Neuronal stem cell (in vitro differentiated cells): ENCODE data around the gene CDCA4.

ENCODE experiments used
- DNase-seq: peaks from one replicate; pipeline ENCODE4 v3.0.0-alpha.2; 2013; ENCODE audit warnings: low spot score
- H2AFZ ChIP-seq: one replicate; pipeline ENCODE4 v1.6.1; 2013; ENCODE audit warnings: mild to moderate bottlenecking, low read length, inconsistent platforms
- H2AK5ac ChIP-seq: 2 replicates; pipeline ENCODE4 v1.6.1; 2013; ENCODE audit warnings: low read depth, mild to moderate bottlenecking, inconsistent platforms, low read length, moderate library complexity, mixed read lengths
- H2BK120ac ChIP-seq: 2 replicates; pipeline ENCODE4 v1.6.1; 2013; ENCODE audit warnings: low read depth, mild to moderate bottlenecking, inconsistent platforms, low read length, moderate library complexity, mixed read lengths
- H2BK12ac ChIP-seq: one replicate; pipeline ENCODE4 v1.6.1; 2013; ENCODE audit warnings: low read length, inconsistent platforms
- H2BK15ac ChIP-seq: 2 replicates; pipeline ENCODE4 v1.6.1; 2013; ENCODE audit warnings: mild to moderate bottlenecking, low read length, inconsistent platforms, mixed read lengths
- H2BK5ac ChIP-seq: one replicate; pipeline ENCODE4 v1.6.1; 2013; ENCODE audit warnings: inconsistent platforms, mild to moderate bottlenecking, low read length, moderate library complexity
- H3K14ac ChIP-seq: one replicate; pipeline ENCODE4 v1.6.1; 2013; ENCODE audit warnings: low read length, inconsistent platforms
- H3K18ac ChIP-seq: 2 replicates; pipeline ENCODE4 v1.6.1; 2013; ENCODE audit warnings: low read length, inconsistent platforms
- H3K23ac ChIP-seq: 2 replicates; pipeline ENCODE4 v1.6.1; 2013; ENCODE audit warnings: low read depth, mild to moderate bottlenecking, mixed read lengths, low read length, inconsistent platforms; ENCODE audit not compliant: poor library complexity
- H3K27ac ChIP-seq: replicated peaks from 3 replicates; pipeline ENCODE4 v1.5.1; 2013; ENCODE audit warnings: low read length, inconsistent platforms
- H3K27me3 ChIP-seq, 3 experiments: 2 replicates each; pipeline ENCODE4 v1.6.1; 2013; ENCODE audit warnings: low read length in 3 of 3, mild to moderate bottlenecking in 2 of 3, inconsistent platforms in 1 of 3, low read depth in 1 of 3, mixed read lengths in 1 of 3, moderate library complexity in 1 of 3; ENCODE audit not compliant: control insufficient read depth in 3 of 3, insufficient read depth in 3 of 3
- H3K36me3 ChIP-seq, 2 donors: replicated peaks in 1 of 2; 2 replicates each; pipeline ENCODE4 v1.6.1; 2013; ENCODE audit warnings: low read length in 2 of 2; ENCODE audit not compliant: control insufficient read depth in 2 of 2, insufficient read depth in 2 of 2
- H3K4ac ChIP-seq: 2 replicates; pipeline ENCODE4 v1.6.1; 2013; ENCODE audit warnings: inconsistent platforms, mild to moderate bottlenecking, low read length, moderate library complexity
- H3K4me1 ChIP-seq, 2 donors: 1 replicate in 1 of 2; 2 replicates in 1 of 2; pipeline ENCODE4 v1.6.1; 2013; ENCODE audit warnings: low read length in 2 of 2, low read depth in 1 of 2; ENCODE audit not compliant: control insufficient read depth in 2 of 2, insufficient read depth in 1 of 2
- H3K4me2 ChIP-seq: one replicate; pipeline ENCODE4 v1.6.1; 2013; ENCODE audit warnings: mild to moderate bottlenecking, low read length, inconsistent platforms; ENCODE audit not compliant: insufficient read depth, poor library complexity, severe bottlenecking
- H3K4me3 ChIP-seq, 2 donors: 2 replicates each; pipeline ENCODE4 v1.5.1; 2013; ENCODE audit warnings: low read length in 2 of 2, mild to moderate bottlenecking in 2 of 2, inconsistent platforms in 1 of 2, moderate library complexity in 1 of 2
- H3K79me1 ChIP-seq: one replicate; pipeline ENCODE4 v1.6.1; 2013; ENCODE audit warnings: low read depth, mild to moderate bottlenecking, inconsistent platforms, low read length, moderate library complexity
- H3K9ac ChIP-seq: one replicate; pipeline ENCODE4 v1.6.1; 2013; ENCODE audit warnings: mild to moderate bottlenecking, low read depth, low read length, inconsistent platforms; ENCODE audit not compliant: poor library complexity
- H3K9me3 ChIP-seq, 2 donors: replicated peaks in 1 of 2; 2 replicates each; pipeline versions ENCODE3 to v1.6.1; 2013; ENCODE audit warnings: low read length in 2 of 2, mild to moderate bottlenecking in 2 of 2, inconsistent platforms in 1 of 2, low read depth in 1 of 2, mixed read lengths in 1 of 2, moderate library complexity in 1 of 2; ENCODE audit not compliant: control insufficient read depth in 2 of 2, insufficient read depth in 1 of 2
- H4K8ac ChIP-seq: one replicate; pipeline ENCODE4 v1.6.1; 2013; ENCODE audit warnings: low read depth, mild to moderate bottlenecking, inconsistent platforms, low read length, moderate library complexity
- H4K91ac ChIP-seq: one replicate; pipeline ENCODE4 v1.6.1; 2013; ENCODE audit warnings: low read length, low read depth, mild to moderate bottlenecking, inconsistent platforms; ENCODE audit not compliant: poor library complexity
- WGBS, 2 donors: extraction: QIAGEN DNeasy Blood & Tissue Kit; methylation state at CpG; one replicate each; pipeline ENCODE4 v1.1.7; 2013; ENCODE audit warnings: missing lambda C conversion rate in 2 of 2, mixed read lengths in 1 of 2; ENCODE audit not compliant: insufficient read length in 2 of 2, insufficient replicate concordance in 1 of 2; ENCODE audit errors: extremely low coverage in 2 of 2; 5-methylcytosine and 5-hydroxymethylcytosine counted together

The CDCA4 gene

DNA sequence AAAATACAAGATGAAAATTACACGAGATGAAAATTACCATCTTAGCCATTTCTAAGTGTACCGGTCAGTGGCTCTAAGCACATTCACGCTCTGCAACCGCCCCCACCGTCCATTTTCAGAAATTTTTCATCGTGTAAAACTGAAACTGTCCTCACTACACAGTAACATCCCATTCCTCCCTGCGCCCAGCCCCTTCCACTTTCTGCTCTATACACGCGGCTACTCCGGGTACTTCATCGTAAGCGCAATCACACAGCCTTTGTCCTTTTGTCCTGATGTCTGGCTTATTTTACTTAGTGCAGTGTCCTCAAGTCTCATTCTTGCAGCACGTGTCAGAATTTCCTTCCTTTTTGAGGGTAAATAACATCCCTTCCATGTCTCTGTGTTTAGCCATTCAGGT lies 47.9 kb upstream of the CDCA4 start:
- no peak overlapping the region for H3K27ac ChIP-seq
- no peaks in the 10 kb centered on the region for H3K79me1 ChIP-seq
- no peak overlapping the region for H2AK5ac ChIP-seq
- no peak for DNase-seq
- no peak overlapping the region for H2BK5ac ChIP-seq
- H4K91ac ChIP-seq = no peak overlapping the region
- H3K23ac ChIP-seq = no peak overlapping the region
- no CpG with 5 or more reads among the region's 13 CpGs for WGBS, 2 donors
- H3K27me3 ChIP-seq = peaks cover 0 to 6% (median 0%) of the 10 kb centered on the region in 3 experiments
- H3K36me3 ChIP-seq = no peaks in the 10 kb centered on the region
- H3K4me2 ChIP-seq = no peak overlapping the region
- H3K9me3 ChIP-seq = no peaks in the 10 kb centered on the region
- no peak overlapping the region for H2AFZ ChIP-seq
- H4K8ac ChIP-seq = no peak overlapping the region
- no peak overlapping the region for H3K4ac ChIP-seq
- H2BK12ac ChIP-seq = no peak overlapping the region
- H2BK15ac ChIP-seq = no peak overlapping the region
- no peak overlapping the region for H3K18ac ChIP-seq
- no peak overlapping the region for H3K9ac ChIP-seq
- H3K4me3 ChIP-seq = no peak overlapping the region
- no peak overlapping the region for H2BK120ac ChIP-seq
- peaks cover 5 to 11% of the 10 kb centered on the region in 2 donors for H3K4me1 ChIP-seq
- no peak overlapping the region for H3K14ac ChIP-seq

DNA sequence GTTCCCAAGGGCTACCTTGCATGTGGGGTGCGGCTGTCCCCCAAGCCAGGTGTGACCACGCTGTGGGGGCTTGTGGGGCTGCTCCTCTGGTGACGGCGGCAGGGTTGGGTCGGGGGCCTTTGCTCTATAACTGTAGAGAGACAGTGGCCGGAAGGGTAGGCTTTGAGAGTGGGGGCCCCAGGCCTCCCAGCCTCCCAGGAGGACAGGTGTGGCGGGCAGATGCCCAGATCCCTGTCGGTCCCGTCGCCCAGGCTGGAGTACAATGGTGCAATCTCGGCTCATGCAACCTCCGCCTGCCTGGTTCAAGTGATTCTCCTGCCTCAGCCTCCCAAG lies 47.1 kb upstream of the CDCA4 start:
- no peak overlapping the region for H3K4me2 ChIP-seq
- H3K4me1 ChIP-seq = peaks cover 5 to 11% of the 10 kb centered on the region in 2 donors
- H3K9me3 ChIP-seq = no peaks in the 10 kb centered on the region
- H4K91ac ChIP-seq = no peak overlapping the region
- H2BK5ac ChIP-seq = no peak overlapping the region
- no peak overlapping the region for H2BK120ac ChIP-seq
- no peak overlapping the region for H3K4ac ChIP-seq
- no CpG with 5 or more reads among the region's 12 CpGs for WGBS, 2 donors
- H3K79me1 ChIP-seq = no peaks in the 10 kb centered on the region
- H3K36me3 ChIP-seq = no peaks in the 10 kb centered on the region
- no peak overlapping the region for H3K4me3 ChIP-seq
- H3K14ac ChIP-seq = no peak overlapping the region
- no peak overlapping the region for H3K18ac ChIP-seq
- peak overlapping the region; percentile 1 for H2BK12ac ChIP-seq
- peak overlapping the region; percentile 72 for H2AK5ac ChIP-seq
- no peak overlapping the region for H3K23ac ChIP-seq
- peaks cover 0 to 2% (median 0%) of the 10 kb centered on the region in 3 experiments for H3K27me3 ChIP-seq
- H3K9ac ChIP-seq = no peak overlapping the region
- peak overlapping the region; percentile 45 for H2BK15ac ChIP-seq
- H3K27ac ChIP-seq = no peak overlapping the region
- no peak overlapping the region for H4K8ac ChIP-seq
- H2AFZ ChIP-seq = no peak overlapping the region
- DNase-seq = no peak

DNA sequence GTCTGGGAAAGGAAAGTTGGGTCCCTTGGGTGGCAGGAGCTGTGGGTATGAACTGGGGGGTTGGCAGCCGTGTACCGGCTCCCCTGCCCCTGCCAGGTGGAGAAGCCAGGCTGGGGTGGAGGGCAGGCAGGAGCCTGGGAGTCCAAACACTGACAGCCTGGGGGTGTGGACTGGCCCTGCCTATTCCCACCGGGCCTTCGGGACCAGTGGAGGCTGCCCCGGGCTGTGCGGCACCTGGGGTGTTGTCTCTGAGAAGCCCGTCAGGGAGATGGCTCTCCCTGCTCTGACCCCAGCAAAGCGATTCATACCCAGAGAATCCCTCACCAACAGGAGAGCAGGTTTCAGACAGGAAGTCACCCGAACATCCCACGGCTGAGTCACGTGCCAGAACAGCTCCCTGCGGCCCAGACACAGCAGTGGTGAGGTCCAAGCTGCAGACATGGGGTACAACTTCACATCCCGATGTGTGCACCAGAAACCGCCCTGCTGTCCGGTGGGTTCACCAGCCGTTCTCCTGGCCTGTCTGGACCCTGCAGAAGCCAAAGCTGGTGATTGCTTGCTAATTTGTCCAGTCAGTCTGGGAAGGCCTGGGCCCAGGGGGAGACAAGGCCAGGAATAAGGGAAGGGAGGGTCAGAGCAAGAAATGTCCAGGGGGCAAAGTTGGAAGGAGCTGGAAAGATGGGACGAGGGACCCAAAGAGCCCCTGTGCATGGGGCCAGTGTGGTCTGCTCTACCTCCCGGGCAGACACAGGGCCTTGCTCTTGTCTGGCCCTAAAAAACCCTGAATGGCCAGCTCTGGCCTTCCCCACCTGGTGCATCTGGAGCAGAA lies 46.5 kb upstream of the CDCA4 start:
- peak overlapping the region; percentile 82 for H2BK5ac ChIP-seq
- peak overlapping the region; percentile 53 for H2BK120ac ChIP-seq
- peak overlapping the region; percentile 74 for H3K18ac ChIP-seq
- peak overlapping the region; percentile 61 for H3K4ac ChIP-seq
- no peak overlapping the region for H3K23ac ChIP-seq
- H3K14ac ChIP-seq = no peak overlapping the region
- H3K36me3 ChIP-seq = no peaks in the 10 kb centered on the region
- no peak overlapping the region for H3K4me2 ChIP-seq
- H2AFZ ChIP-seq = peak overlapping the region; percentile 66
- no CpG with 5 or more reads among the region's 18 CpGs for WGBS, 2 donors
- H3K4me3 ChIP-seq = no peak overlapping the region
- no peaks in the 10 kb centered on the region for H3K9me3 ChIP-seq
- no peaks in the 10 kb centered on the region for H3K79me1 ChIP-seq
- DNase-seq = no peak
- H3K4me1 ChIP-seq = peaks cover 5 to 11% of the 10 kb centered on the region in 2 donors
- H2AK5ac ChIP-seq = peak overlapping the region; percentile 72
- no peak overlapping the region for H3K9ac ChIP-seq
- H3K27ac ChIP-seq = no peak overlapping the region
- H2BK12ac ChIP-seq = peak overlapping the region; percentile 68
- H2BK15ac ChIP-seq = peak overlapping the region; percentile 97
- no peak overlapping the region for H4K91ac ChIP-seq
- H3K27me3 ChIP-seq = no peaks in the 10 kb centered on the region
- H4K8ac ChIP-seq = no peak overlapping the region

DNA sequence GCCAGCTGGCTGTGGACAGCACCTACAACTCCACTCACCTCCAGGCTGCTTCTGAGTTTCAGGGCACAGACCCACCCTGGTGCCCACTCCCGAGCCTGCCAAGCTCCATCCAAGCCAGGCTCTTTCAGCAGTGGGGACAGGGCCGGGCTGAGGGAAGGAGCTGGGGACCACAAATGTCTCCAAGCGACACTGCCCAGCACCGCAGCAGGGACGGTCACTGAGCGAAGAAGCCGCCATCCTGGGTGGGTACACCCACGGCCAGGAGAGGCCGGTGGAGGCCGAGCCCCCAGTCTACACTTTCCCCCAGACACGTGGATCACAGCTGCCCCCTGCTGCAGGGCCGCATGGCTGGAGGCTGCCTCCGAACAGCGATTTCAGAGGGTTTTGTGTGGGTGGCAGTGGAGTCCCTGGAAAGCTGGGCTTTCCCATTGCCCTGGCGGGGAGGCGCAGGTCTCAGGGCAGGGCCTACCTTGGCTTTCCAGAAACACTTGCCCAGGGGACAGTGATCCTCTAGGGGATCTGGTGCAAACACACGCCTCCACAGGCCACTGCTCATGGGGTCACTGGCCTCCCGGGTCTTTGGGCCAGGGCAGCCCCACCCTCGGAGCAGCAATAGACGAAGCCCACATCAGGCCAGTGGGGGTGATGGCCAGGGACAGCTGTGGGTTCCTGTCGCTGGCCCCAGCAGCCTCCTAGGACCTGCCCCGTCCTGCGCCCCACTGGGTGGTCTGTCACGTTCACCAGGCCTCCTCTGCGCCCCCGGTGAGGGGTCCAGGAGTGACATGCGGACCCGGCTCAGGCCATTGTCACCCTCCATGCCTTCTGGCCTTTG lies 45.6 kb upstream of the CDCA4 start:
- Histone ChIP-seq H3K18ac (peak overlapping the region; percentile 74), H3K14ac (no peak overlapping the region), H2BK15ac (peak overlapping the region; percentile 97), H2BK5ac (peak overlapping the region; percentile 82), H2AK5ac (peak overlapping the region; percentile 72), H3K9ac (no peak overlapping the region), H3K23ac (peak overlapping the region; percentile 38), H2BK120ac (peak overlapping the region; percentile 53), H3K36me3 (no peaks in the 10 kb centered on the region), H3K27me3 (peaks cover 0 to 2% (median 0%) of the 10 kb centered on the region in 3 experiments), H3K4me3 (no peak overlapping the region), H3K4me2 (no peak overlapping the region), H2BK12ac (peak overlapping the region; percentile 97), H3K27ac (no peak overlapping the region), H4K91ac (no peak overlapping the region), H3K79me1 (no peaks in the 10 kb centered on the region), H4K8ac (no peak overlapping the region), H3K4ac (peak overlapping the region; percentile 61), H2AFZ (peak overlapping the region; percentile 66), H3K9me3 (no peaks in the 10 kb centered on the region), H3K4me1 (peaks cover 5 to 11% of the 10 kb centered on the region in 2 donors)
- no CpG with 5 or more reads among the region's 28 CpGs for WGBS, 2 donors
- DNase-seq = no peak
